NCI-H1436 (cell line): Measurements from ENCODE around the gene HES2.
A peak's percentile ranks its signal among the peaks of the same experiment; 100 is the strongest.
"Not testable (repeated sequence)": the region's sequence is repeated elsewhere in the genome, so short reads cannot be mapped to it uniquely, and the experiment has no call there.

Source experiments
- DNase-seq: peaks from one replicate; lab custom pipeline; 2025; lab: John Stamatoyannopoulos, UW

Gene HES2

DNA sequence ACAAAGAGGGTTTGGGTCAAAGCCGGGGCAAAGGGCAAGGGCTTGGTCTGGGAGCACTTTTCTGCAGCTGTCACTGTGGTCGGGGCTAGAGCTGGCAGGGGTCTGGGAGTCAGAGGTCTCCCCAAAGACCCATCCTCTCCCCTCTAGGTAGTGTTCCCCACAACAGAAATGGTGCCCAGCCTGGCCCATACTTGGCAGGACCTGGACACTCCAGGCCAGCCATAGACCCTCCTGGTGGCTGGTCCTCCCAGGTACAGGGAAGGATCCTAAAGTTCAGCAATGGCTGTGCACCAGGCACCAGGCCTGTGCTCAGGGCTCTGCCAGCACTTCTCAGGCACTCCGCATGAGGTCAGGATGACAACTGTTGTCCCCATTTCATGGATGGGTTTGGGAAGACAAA is 15.8 kb upstream of the HES2 start:
- no peak for DNase-seq

DNA sequence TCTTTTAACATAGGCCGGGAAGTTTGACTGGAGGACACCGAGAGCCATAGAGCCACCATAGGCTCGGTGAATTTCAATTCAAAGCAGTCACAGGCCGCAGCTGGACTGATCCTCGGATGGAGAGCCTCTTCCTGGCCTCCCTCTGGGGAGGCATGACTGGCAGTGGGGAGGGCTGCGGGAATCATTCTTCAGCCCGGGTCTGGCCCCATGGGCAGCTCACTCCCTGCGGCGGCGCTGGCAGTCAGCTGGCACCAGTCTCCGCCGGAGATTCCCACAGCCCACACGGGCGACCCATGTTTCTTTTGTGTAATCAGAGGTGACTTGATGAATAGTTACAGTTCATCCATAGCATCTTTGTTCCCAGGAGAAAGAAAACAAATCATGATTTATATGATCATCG is 15.4 kb upstream of the HES2 start:
- DNase-seq: no peak

DNA sequence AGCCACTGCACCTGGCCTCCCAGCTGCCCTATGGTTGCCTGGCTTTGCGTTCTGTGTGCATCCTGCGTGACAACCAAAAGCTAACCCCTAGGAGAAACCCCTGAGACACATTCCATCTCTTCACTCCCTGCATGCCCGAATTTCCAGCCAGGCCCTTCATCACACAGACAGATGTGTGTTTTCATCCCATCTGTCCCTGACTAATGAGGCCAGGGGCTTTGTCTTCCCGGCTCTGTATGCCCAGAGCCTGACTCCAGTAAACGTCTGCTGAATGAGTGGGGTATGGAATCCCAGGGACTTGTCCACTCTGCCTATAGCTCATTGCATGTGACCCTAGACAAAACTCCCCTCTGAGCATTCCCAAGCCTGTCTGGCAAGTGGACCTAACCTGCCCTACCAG is 14.5 kb upstream of the HES2 start:
- no peak for DNase-seq

DNA sequence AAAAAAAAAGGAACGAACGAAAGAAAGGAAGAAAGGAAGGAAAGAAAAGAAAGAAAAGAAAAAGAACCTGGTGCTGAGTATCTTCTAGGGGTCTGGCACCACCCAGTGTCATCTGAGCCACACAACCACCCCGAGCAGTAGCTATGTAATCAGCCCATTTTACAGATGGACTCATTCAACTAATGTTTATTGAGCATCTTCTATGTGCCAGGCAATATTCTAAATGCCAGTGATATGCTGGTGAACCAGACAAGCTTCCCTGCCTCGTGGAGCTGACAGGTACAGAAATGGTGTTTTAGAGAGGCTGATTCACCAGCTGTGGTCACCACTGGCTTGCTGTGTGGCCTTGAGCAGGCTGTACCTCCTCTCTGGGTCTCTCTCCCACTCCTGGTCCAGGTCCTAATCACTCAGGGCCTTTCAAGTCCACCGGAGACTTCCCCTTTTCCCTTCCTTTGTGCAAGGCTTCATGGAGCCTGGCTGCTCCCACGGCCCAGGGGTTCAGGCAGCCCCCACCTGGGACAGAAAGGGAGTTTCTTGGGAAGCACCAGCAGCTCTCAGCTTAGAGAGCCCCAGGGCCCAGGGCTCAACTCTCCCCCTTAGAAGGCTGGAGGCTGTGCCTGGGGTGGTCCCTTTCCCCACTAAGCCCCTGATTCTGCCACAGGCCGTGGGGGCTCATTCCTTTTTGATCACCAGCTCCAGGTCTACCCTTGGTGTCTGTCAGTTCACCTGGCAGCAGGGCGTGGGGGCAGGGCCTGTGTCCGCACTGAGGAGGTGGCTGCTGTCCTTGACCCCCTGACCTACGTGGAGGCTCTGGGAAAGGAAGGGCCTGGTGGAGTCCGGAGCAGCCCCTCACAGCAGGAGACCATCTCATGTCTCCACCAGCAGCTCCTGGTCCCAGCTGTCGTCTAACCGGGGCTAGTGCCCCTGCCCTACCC is 12.2 kb upstream of the HES2 start:
- DNase-seq: not testable (repeated sequence)

DNA sequence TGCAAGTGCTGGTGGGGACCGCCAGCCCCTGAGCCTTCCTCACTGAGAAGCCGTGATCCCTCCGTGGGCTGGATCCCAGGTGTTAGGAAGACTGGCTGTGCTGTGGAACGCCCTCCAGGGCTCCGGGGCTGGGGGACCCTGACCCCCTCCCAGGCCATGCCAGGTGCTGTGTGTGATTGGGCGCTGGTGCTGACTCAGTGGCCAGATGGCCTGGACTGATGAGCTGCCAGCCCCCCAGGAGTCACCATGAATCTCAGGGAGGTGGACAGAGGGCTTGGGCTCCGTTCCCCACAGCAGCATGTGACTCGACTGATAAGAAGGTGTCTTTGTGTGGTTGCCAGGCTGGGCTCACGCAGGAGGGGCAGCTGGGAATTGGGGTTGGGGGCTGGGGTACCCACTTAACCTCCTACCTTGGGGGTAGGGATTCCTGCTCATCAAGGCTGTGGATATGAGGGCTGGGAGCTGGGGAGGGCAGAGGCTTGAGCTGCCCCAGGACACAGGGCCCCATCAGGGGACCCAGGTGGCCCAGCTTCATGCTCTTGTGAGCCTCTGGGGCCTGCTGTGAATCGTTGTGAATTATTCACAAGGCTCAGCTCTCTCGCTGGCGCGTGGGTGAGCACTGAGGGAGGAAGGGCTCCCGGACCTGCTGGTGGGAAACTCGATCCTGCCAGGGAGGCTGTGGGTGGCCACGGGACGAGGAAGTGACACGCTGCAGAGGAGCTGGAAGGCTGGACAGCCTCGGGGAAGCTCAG is 10.1 kb upstream of the HES2 start:
- not testable (repeated sequence) for DNase-seq

DNA sequence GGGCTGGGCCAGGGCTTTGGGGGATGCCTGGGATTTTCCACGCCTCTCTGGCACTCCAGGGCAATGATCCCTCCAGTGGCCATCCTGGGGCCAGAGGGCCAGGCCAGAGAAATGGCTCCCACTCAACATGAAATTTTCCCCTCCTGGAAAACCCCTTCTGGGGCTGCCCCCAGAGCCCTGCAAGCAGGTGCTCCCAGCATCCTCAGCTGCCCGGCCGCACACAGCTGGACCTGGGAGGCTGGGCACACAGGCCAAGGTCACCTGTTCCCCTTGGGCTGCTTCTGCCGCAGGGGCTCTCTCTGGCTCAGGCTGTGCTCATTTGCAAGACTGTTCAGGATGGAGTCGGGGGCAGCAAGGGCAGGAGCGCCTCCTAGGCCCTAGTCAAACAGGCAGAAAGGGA is 8.7 kb upstream of the HES2 start:
- DNase-seq: not testable (repeated sequence)

DNA sequence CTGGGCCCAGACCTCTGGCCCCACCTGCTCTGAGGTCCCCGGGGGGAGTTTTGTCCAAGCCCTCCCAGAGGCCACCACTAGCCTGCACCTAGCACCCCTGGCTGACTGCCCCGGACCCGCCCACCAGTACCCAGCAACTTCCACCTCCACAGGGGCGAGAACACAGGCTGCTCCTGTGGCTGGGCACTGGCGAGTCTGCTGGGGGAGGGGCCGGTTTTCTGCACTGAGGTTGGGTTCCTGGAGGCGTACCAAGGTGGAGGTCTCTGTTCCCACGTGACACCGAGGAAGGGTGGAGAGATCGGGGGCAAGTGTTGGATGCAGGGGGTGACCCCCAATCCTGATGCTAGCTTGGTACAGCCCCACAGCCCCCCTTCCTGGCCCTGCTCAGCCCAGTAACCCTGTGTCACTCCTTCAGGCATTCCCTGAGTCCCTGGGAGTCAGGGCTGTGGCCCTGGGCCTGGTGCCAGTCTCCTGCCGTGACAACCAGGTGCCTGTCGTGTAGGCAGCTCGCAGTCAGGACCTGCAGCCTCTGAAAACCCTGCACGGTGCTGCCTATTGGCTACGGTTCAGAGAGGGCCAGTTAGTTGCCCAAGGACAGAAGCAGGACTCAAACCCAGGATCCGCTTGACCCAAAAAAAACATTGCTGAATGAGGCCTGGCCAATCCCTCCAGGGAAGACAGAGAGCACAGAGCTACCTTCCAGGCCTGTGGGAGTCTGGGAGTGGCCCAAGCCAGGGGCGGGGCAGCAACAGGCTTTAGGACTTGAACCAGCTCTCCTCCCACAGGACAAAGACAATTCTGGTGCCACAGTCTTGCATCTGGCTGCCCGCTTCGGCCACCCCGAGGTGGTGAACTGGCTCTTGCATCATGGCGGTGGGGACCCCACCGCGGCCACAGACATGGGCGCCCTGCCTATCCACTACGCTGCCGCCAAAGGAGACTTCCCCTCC is 8.0 kb upstream of the HES2 start:
- DNase-seq: no peak

DNA sequence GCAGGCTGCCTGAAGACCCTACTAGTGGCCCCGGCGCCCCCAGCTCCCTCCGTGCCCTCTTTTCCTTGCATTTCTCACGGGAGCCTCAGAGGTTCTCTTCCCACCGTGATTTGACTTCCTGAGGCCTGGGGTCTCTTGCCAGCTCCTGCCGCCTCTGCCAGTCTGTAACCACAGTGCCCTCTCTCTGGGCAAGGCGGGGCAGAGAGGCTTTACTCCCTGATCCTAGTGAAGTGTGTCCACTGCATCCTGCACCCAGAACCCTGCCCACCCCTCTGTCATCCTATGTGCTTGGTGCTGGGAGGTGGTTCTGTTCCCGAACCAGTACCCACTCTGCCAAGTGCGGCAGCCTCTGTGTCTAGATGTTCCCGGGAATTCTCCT is 7.2 kb upstream of the HES2 start:
- DNase-seq: no peak

DNA sequence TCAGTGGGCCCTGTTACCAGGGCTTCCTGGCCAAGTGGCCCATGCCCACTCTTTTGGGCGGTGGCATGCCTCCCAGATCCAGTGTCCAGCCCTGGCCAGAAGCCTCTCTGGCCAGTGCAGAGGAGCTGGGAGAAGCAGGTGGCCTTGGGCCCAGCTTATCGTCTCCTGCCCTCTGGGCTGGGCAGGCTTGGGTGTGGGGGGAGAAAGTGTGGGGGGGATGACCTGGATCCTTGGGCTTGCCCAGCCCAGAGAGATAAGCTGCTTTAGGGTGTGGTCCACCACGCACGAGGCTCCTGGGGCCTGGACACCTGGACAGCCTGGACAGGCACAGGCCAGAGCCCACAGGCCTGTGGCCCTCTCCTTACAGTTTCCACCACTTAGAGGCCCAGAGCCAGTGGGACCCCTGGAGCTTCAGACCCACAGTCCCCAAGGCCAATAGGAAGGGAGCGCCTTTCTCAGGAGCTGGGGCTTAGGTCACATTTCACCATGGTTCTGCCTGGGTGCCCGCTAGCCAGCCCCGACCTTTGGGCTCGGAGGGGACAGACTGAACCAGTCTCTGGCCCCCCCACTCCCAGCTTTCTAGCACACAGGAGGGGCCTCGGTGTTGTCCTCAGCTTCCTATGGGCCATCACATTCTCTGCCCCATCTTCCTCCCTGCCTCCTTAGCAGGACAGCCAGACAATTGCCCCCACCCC is 6.7 kb upstream of the HES2 start:
- no peak for DNase-seq

DNA sequence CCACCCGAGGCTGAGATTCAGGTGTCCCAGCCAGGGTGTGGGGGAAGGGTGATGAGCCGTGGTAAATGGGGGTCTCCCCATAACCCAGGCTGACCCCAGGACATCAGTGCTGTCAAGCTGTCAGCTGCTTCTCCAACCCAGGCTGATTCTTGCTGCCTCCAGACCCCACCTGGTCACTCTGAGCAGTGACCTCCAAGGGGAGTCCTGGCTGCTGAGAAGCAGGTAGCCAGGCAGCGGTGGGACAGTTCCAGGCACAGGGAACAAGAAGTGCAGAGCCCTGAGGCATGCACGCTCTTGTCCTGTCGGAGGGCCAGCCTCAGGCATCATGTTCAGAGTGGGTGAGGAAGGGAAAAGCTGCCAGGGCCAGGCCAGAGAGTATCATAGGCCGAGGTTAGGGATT is 5.9 kb upstream of the HES2 start:
- DNase-seq: no peak

DNA sequence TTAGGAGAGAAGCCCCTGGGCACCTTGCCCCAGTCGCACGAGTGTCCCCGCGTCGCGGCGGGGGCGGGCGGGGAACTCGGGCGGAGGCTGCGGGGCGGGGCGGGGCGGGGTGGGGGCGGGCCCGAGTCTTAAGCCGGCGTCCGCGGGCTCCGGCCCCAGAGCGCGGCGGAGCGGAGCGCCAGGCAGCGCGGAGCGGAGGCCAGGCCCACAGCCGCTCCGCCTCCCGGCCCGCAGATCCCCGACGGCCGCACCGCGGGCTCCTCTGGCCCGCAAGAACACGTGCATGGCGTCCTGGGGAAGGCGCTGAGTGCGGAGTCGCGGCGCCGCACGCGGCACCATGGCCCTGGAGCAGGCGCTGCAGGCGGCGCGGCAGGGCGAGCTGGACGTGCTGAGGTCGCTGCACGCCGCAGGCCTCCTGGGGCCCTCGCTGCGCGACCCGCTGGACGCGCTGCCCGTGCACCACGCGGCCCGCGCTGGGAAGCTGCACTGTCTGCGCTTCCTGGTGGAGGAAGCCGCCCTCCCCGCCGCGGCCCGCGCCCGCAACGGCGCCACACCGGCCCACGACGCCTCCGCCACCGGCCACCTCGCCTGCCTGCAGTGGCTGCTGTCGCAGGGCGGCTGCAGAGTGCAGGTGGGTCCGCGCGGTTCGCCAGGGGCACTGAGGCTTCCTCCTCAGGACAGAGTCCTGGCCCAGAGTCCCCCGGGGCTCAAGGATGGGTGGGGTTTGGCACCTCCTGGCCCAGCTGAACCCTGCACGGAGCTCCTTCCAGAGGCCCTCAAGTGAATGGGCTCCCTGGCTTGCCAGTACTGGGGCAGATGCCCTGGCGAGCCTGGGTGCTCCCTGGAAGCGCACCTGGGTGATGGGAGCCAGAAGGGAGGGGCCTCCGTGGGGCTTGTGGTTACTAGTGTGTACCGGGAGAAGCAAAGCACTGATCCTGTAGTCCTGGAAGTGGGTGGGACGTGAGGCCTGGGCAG is 5.2 kb upstream of the HES2 start, which contains the start of gene ESPN:
Gene ESPN (plus strand): TSS at position 158 of the 975 bp plus-strand sequence. CDS start 180 bp downstream, at position 338.
- DNase-seq: no peak

DNA sequence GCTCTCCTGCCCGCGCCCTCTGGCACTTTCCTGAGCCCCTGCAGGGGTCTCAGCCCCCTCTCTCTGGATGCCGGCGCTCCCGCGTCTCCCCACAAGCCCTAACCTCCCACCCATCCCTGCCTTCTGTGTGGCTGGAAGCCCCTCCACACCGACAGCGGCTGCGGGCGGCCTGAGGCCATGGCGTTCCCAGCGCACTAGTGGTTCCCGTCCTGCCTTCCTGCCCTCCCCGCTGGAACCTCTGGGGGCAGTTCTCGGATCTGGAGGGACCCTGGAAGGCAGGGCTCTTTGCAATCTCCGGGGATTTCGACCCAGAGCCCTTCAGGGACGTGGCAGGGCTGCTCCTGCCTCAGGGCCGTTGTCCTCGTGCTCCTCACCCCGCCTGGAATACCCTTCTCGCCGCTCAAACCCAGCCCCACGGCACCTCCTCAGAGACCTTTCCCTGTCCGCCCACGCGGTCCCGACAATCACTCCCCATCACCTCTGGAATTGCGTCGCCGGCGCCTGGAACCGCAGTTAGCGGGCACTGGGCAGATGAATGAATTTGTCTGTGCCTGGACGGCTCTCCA is 4.4 kb upstream of the HES2 start:
- DNase-seq: no peak

DNA sequence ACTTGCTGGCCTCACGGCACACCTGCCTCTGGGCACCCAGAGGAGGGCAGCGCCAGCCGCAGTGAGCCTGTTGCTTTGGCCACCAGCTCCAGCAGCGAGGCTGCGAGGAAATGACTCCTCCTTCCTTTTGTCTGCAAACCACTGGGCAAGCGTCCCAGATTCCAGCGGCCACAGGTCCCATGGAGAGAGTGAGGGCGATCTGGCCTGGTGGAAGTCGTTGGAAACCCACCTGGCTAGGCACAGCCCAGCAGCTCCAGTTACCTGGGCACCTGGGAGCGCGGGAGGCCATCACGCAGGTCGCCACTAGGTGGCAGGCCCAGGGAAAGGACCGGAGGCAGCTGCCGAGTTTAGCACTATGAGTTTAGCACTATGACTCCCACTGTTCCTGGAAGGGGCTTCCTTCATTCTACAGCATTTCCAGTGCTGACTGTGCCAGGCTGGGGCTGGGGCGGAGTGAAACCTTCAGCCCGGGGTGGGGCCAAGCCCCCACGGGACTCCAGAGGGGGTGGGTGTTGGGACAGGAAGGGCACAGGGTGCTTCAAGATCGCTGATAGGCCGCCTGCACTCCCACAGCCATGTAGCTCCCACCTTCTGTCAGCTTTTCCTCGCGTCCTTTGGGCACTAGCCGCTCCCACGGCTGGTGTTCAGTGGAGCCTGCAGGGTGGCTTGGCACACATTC is 3.7 kb upstream of the HES2 start:
- peak; percentile 24 for DNase-seq

DNA sequence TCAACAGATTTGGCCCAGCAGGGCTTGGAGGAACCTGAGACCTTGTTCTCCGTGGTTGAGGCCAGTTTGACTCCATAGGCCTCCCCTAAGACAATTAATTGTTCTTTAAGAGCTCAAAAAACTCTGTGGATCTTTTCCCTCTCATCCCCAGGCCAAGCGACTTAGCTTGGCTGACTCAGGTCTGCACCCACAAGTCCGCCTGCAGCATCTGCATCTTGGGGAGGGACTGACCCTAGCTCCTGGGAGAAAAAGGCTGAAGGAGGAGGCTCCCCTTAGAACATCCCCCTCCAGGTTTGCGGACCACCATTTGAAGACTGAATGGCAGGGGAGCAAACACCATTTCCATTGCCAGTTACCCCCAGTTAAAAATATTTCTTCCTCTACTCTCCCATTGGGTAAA is 1.5 kb upstream of the HES2 start:
- no peak for DNase-seq

DNA sequence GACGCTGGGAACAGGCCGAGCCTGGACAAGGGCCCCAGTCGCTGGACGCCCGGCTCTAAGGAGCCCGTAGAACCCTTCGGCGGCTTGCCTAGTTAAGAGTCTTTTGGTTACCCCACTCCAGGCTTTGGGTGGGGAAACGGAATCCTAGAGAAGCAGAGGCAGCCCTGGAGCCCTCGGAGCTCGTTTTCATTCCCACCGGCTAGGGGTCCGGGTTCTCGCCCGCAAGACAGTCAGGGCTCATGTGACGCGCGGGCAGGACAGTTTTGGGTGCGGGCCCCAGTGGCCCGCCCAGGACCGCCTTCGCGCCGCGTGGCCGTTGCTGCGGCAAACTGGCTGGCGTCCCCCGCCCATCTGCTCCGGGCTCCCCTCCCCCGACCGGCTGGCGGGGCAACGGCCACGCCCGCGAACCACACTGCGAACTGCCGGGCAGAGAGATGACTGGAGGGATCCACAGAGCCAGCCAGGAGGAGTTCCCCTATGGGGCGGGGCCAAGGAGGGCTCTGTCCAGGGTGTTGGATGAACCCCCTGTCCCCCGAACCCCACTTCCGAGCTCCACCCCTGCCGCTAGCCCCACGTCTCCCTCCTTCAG is 829 bp upstream of the HES2 start:
- no peak for DNase-seq

DNA sequence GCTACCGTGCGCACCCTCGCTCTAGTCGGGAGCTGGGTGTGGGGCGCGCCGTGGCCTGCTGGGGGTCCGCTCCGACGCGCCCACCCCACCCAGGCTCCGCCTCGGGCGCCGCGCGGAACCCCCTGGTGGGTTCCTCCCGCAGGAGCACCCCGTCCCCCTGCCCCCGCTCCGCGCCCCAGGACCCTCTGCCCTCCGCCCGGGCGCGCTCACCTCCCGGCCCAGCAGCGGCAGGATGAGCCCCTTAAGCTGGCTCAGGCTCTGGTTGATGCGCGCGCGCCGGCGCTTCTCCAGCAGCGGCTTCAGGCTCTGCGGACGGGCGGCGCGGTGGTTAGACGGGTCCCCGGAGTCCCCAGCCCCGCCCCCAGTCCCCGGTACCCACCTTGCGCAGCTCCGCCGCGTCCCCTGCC is 319 bp downstream of the HES2 start:
- no peak for DNase-seq

DNA sequence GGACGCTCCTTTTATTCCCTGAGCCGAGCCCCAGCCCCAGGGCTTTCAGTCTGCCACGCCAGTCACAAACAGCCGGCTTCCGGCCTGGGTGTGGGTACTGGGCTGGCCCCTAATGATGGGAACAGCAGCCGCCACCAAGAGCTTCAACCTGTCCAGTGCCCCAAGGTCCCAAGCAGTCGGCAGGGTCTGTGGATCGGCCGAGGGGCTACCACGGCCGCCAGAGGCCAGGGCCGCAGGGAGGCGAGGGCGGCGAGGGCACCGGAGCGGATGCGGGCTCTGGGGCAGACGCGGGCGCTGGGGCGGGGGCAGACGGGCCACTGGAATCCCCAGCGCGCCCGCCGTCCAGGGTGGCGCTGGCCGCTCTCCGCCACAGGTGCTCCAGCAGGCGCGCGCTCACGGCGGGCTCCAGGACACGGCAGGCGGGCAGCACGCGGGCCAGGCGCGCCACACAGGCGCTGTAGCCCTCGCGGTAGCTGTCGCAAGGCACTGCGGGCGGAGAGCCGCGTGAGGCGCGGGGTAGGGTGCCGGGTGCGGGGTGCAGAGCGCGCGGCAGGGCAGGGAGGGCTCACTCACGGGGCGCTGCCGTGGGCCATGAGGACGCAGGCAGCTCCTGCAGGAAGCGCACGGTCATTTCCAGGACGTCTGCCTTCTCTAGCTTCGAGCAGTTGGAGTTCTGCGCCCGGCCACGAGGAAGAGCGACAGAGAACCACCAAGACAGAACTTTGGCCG is 887 bp downstream of the HES2 start:
- DNase-seq: no peak

DNA sequence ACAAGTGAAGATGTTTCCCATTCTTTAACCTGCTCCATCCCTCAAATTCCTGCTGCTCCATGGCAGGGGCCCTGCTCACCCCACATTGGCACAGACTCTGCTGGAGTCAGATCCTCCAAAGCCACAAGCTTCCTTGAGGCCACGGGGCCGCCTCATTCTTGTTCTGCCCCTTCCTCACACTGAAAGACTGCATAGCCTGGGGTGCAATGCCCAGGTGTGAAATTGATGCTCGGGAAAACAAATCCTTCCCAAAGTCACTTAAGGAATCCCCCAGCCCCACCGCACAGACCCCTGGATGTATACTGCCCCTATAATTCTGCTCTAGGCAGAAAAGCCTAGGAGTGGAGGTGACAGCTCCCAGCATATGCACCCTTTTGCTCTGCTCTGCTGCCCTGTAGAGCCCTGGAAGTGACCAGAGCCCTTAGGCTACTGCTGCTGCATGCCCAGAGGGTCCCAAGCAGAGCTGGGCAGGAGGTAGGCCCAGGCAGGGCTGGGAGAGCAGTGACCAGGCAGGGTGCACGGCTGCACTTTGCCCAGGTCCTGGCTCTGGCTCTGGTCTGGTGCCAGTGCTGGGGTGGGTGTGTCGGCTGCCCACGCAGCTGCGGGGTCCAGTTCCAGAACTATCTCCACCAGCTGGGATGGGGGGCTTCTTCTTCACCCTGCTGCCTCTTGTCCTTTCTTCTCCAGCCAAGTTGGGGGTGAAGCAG is 1.6 kb downstream of the HES2 start:
- DNase-seq: no peak
